GM19023 (cell line): ENCODE results near the gene ZC3H18.

ENCODE experiments used
- ATAC-seq: cut with Tn5 transposase; IDR thresholded peaks from one replicate; pipeline ENCODE4 v1.9.1; 2021; ENCODE audit warnings: mild to moderate bottlenecking, moderate library complexity; ENCODE audit not compliant: unreplicated experiment

The ZC3H18 gene

DNA sequence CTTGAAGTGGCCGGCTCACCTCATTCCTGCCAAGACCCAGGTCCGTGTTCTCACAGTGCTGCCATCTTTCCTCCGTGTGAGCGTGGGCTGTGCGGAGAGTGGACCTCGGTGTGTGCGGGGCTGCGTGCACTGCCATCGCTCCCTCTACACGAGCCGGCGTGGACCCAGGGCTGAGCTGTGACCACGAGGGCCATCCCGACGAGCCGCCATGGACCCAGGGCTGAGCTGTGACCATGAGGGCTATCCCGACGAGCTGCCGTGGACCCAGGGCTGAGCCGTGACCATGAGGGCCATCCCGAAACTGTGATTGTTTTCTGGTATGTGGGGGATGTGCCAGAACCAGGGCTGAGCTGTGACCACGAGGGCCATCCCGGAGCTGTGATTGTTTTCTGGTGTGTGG is 101.6 kb downstream of the ZC3H18 start:
- no peak for ATAC-seq

DNA sequence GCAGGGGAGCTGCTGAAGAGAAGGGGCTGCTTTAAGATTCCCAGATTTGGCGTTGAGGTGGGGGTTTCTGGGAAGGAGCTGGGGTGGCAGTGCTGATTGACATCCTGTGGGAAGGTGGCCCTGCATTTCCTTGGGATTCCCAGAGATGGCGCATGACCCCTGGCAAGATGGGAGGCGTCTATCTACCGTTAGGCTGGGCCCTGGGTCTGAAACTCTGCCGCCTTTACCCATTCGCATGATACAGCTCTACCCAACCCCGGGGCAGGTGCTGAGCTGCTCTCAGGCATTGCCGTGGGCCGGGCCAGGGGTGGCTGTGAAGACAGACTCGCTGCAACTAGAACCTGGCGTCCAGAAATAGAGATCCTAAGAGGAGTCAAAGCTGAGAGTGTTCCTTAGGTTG is 102.6 kb downstream of the ZC3H18 start:
- no peak for ATAC-seq

DNA sequence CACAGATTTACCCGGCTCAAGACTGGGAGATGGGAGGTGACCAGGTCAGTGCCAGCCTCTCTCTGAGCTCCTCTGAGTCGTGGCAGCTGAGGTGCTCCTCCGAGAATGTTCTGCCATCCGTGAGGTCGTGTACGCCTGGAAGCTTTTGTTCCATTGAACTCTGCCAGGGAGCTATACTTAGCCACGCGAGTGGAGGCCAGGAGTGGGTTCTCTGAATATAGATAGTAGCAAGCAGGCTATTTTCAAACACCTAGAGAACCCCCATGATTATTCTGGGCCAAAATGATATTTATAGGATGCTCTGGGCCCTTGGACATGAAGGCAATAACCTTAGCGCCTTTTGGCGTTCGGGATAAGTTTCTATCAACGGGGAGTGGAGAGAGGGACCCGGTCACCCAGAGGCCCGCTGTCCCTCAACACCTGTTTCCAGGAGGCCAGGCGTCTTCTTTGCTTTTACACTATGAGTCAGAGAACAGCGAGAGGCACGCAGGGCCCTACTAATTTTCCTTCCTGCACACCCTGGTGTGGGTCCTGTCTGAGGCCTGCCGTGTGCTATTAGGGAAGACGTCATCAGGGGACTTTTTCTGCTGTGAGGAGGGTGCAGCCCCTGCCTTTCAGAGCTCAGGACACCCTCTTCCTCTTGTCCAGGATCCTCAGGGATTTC is 103.6 kb downstream of the ZC3H18 start:
- no peak for ATAC-seq

DNA sequence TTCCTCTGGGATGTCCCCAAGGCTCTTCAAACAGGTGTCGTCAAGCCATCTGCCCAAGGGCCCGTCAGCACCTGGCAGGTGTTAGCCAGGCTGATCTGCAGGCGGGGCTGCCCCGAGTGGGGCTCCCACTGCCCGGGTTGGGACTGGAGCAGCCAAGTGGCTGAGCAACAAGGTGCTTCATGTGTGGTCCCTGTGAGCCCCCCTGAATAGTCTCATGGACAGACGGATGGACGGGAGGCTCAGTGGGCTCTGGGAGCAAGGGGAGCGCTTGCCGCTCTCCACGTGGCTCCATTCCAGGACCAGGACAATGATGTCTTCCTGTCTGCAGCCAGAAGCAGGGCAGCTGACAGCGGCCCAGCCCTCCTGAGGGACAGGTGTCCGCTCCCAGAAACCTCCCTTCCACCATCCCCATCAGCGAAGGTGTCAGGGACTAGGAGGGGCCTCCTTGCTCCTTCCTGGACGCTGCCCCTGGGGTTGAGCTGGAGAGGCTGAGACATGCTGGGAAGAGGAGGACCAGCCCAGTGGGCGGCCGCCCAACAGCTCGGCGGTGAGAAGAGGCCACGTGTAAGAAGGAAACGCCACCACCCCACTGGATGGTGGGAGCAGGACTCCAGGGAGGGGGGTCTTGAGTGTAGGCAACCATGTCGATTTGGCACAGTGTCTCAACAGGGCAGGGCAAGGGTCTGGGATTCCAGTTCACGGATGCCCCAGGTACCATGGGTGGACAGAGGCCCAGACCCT is 106.5 kb downstream of the ZC3H18 start:
- no peak for ATAC-seq

DNA sequence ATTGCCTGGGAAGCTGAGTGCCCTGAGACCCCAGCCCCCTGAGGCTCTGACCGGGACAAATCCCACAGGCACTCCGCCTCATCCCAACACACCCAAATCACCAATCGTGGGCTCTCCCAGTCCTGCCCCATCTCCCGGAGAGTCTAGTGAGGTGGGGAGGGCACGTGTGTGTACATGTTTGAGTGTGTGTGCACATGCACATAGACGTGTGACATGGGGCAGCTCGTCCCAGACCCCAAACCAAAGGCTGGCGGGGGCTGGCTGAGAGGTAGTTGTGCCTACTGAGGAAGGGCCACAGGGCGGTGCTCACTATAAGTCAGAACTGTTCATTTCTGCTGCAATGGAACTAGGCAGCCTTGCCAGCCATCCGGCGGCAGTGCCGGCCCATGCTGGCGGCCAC is 107.5 kb downstream of the ZC3H18 start:
- ATAC-seq, result no peak

DNA sequence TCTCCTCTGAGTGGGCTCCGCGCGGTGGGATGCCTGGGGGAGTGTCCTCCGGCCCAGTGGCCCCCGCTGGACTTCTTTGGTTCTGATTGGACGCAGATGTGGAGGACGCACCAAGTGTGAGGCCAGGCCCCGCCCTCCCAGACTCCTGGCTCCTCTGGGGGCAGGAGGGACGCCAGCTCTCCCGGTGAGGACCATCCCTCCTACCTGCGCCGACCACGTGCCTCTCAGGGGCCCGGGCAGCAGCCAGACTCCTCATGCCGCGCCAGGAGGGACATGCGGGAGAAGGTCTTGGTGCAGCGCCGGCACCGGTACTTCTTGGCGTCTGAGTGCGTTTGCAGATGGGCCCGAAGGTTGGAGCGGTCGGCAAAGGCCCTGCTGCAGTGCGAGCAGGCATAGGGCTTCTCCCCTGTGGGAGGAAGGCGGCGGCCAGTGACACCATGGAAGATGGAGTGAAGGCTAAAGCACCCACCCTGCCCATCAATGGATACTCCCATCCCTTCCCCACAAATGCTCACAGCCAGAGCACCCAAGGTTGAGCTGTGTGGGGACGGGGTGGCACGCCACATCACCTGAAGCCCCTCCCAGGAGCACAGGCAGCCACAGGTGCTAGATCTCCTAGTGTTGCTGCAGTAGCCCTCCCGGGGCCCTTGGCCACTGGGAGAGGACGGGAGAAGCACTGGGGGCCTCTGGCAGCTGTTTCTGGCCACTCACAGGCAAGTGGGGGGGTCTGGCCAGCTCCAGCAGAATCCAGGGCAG is 108.2 kb downstream of the ZC3H18 start:
- ATAC-seq, result no peak

DNA sequence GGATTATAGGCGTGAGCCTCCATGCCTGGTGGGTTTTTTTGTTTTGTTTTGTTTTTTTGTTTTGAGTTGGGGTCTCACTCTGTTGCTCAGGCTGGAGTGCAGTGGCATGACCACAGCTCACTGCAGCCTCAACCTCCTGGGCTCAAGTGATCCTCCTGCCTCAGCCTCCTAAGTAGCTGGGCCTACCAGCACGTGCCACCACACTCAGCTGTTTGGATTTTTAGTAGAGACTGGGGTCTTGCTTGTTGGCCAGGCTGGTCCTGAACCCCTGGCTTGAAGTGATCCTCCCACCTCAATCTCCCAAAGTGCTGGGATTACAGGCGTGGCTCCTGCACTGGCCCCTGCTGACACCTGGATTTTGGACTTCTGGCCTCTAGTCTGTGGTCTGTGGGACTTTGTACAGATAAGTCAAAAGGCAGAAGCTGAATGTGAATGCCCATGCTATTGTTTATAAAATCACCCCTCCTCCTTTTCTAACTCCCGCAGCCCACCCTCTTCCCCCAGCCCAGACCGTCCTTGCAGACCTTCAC is 110.4 kb downstream of the ZC3H18 start:
- ATAC-seq, result no peak

DNA sequence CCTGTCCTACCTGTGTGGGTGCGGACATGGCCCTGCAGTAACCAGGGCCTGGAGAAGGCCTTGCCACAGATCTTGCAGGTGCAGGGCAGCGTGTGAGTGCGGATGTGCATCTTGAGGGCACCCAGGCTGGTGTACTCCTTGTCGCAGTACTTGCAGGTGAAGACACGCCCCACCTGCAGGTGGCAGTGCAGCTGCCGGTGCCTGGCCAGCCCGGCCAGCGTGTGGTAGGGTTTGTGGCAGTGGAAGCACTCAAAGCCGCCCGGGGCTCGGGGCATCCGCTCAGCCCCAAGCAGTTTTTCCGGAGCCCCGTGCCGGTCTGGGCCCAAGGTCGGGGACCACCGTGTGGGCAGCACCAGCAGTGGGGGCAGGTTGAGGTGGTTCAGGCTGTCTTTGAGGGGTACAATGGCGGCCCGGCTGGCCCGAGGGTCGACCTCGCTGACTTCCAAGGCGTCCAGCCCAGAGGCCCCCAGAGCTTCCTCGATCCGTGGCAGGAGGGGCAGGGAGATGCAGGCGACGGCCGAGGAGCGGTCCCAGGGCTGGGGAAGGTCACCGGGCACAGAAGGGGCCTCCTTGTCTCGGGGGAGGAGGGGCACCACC is 111.0 kb downstream of the ZC3H18 start:
- no peak for ATAC-seq
